GM12873 (cell line): ENCODE data around the gene PCYT2.

ENCODE experiments used
- CTCF ChIP-seq: IDR thresholded peaks from 2 replicates; pipeline ENCODE4 v1.5.1; 2012; ENCODE audit warnings: low read depth, mild to moderate bottlenecking, moderate library complexity, low read length, control low read depth; ENCODE audit not compliant: insufficient read depth; ENCODE audit errors: missing control alignments

Gene PCYT2

GRCh38 chr17:81901167-81902022, 9.8 kb downstream of the PCYT2 start:
- no peak for TF ChIP-seq CTCF

- no peak for TF ChIP-seq CTCF
Observed at GRCh38 chr17:81900181-81900820, 10.9 kb downstream of the PCYT2 start.

GRCh38 chr17:81899514-81900166, 11.6 kb downstream of the PCYT2 start:
- TF ChIP-seq CTCF, result no peak

- no peak for TF ChIP-seq CTCF
Observed at GRCh38 chr17:81898885-81899284, 12.3 kb downstream of the PCYT2 start.

- TF ChIP-seq CTCF, result no peak
Observed at GRCh38 chr17:81898029-81898866, 13.0 kb downstream of the PCYT2 start.

- TF ChIP-seq CTCF, result no peak
Observed at GRCh38 chr17:81895400-81895799, 15.8 kb downstream of the PCYT2 start.
